Activated naive CD8-positive, alpha-beta T cell treated with anti-CD3 and anti-CD28 coated beads for 36 hours (primary cell): ENCODE results near the gene NR6A1. TPM values are rescaled to one million over a fixed set of nuclear protein-coding genes. Genes with fewer than 3 reads are reported as not detected.

Experiments
- DNase-seq: peaks from one replicate; pipeline ENCODE4 v3.0.0; 2021
- H3K27ac Mint-ChIP-seq: one replicate; pipeline ENCODE4 v1.8.0; 2022; ENCODE audit warnings: mild to moderate bottlenecking, moderate library complexity, mixed read lengths
- H3K27me3 Mint-ChIP-seq: one replicate; pipeline ENCODE4 v1.8.0; 2022; ENCODE audit warnings: mild to moderate bottlenecking, mixed read lengths
- H3K36me3 Mint-ChIP-seq: one replicate; pipeline ENCODE4 v1.8.0; 2021; ENCODE audit warnings: mild to moderate bottlenecking, mixed read lengths
- H3K4me1 Mint-ChIP-seq: one replicate; pipeline ENCODE4 v1.8.0; 2021; ENCODE audit warnings: mixed read lengths
- H3K4me3 Mint-ChIP-seq: one replicate; pipeline ENCODE4 v1.8.0; 2022; ENCODE audit warnings: mild to moderate bottlenecking, moderate library complexity, mixed read lengths
- H3K9me3 Mint-ChIP-seq: one replicate; pipeline ENCODE4 v1.8.0; 2022; ENCODE audit warnings: mixed read lengths
- total RNA-seq, 2 experiments: library from RNA; stranded (reverse); gene quantifications; one replicate each; pipeline ENCODE4 v1.2.3, GENCODE V29; 2021

The NR6A1 gene
- total RNA-seq, 2 experiments from 2014 or later = 1.2 to 1.3 TPM

- H3K4me1 Mint-ChIP-seq = peaks cover 35% of the 10 kb centered on the region
These were observed 275.0 kb downstream of the NR6A1 start for GRCh38 chr9:124496075-124496449.

GRCh38 chr9:124495126-124496074 lies 275.7 kb downstream of the NR6A1 start:
- no peak overlapping the region for H3K4me3 Mint-ChIP-seq
- H3K9me3 Mint-ChIP-seq = no peaks in the 10 kb centered on the region
- DNase-seq = no peak
- no peaks in the 10 kb centered on the region for H3K36me3 Mint-ChIP-seq
- peaks cover 29% of the 10 kb centered on the region for H3K4me1 Mint-ChIP-seq
- no peaks in the 10 kb centered on the region for H3K27me3 Mint-ChIP-seq
- H3K27ac Mint-ChIP-seq = peak overlapping the region; percentile 42

More at GRCh38 chr9:124496075-124496449, 275.0 kb downstream of the NR6A1 start:
- Mint-ChIP-seq H3K4me3 (no peak overlapping the region), H3K9me3 (no peaks in the 10 kb centered on the region), H3K27me3 (no peaks in the 10 kb centered on the region), H3K36me3 (no peaks in the 10 kb centered on the region), H3K27ac (peak overlapping the region; percentile 42)
- no peak for DNase-seq

GRCh38 chr9:124493794-124494479 lies 277.2 kb downstream of the NR6A1 start:
- Mint-ChIP-seq H3K4me3 (no peak overlapping the region), H3K9me3 (no peaks in the 10 kb centered on the region), H3K27ac (no peak overlapping the region), H3K36me3 (no peaks in the 10 kb centered on the region), H3K27me3 (no peaks in the 10 kb centered on the region), H3K4me1 (peaks cover 23% of the 10 kb centered on the region)
- DNase-seq = no peak

GRCh38 chr9:124493218-124493617 lies 277.9 kb downstream of the NR6A1 start:
- DNase-seq = no peak
- H3K27ac Mint-ChIP-seq = no peak overlapping the region
- H3K36me3 Mint-ChIP-seq = no peaks in the 10 kb centered on the region
- no peak overlapping the region for H3K4me3 Mint-ChIP-seq
- H3K4me1 Mint-ChIP-seq = peaks cover 22% of the 10 kb centered on the region
- H3K9me3 Mint-ChIP-seq = no peaks in the 10 kb centered on the region
- H3K27me3 Mint-ChIP-seq = no peaks in the 10 kb centered on the region

- H3K27ac Mint-ChIP-seq = no peak overlapping the region
- H3K9me3 Mint-ChIP-seq = no peaks in the 10 kb centered on the region
- H3K27me3 Mint-ChIP-seq = no peaks in the 10 kb centered on the region
- peaks cover 20% of the 10 kb centered on the region for H3K4me1 Mint-ChIP-seq
- H3K36me3 Mint-ChIP-seq = no peaks in the 10 kb centered on the region
- DNase-seq = no peak
- no peak overlapping the region for H3K4me3 Mint-ChIP-seq
These were observed 278.3 kb downstream of the NR6A1 start for GRCh38 chr9:124492818-124493217.

GRCh38 chr9:124491049-124491975 lies 279.8 kb downstream of the NR6A1 start:
- no peak for DNase-seq
- H3K27me3 Mint-ChIP-seq = no peaks in the 10 kb centered on the region
- no peaks in the 10 kb centered on the region for H3K36me3 Mint-ChIP-seq
- peaks cover 18% of the 10 kb centered on the region for H3K4me1 Mint-ChIP-seq
- no peak overlapping the region for H3K27ac Mint-ChIP-seq
- H3K9me3 Mint-ChIP-seq = no peaks in the 10 kb centered on the region
- no peak overlapping the region for H3K4me3 Mint-ChIP-seq

- Mint-ChIP-seq H3K4me1 (peaks cover 8% of the 10 kb centered on the region), H3K36me3 (no peaks in the 10 kb centered on the region), H3K9me3 (no peaks in the 10 kb centered on the region), H3K27me3 (no peaks in the 10 kb centered on the region), H3K27ac (no peak overlapping the region), H3K4me3 (no peak overlapping the region)
- no peak for DNase-seq
These were observed 281.1 kb downstream of the NR6A1 start for GRCh38 chr9:124490004-124490403.

- H3K36me3 Mint-ChIP-seq = no peaks in the 10 kb centered on the region
- no peaks in the 10 kb centered on the region for H3K9me3 Mint-ChIP-seq
- no peak for DNase-seq
- H3K4me3 Mint-ChIP-seq = no peak overlapping the region
- no peaks in the 10 kb centered on the region for H3K27me3 Mint-ChIP-seq
- peaks cover 4% of the 10 kb centered on the region for H3K4me1 Mint-ChIP-seq
- no peak overlapping the region for H3K27ac Mint-ChIP-seq
These were observed 281.9 kb downstream of the NR6A1 start for GRCh38 chr9:124489222-124489621.

- no peak for DNase-seq
- Mint-ChIP-seq H3K27me3 (no peaks in the 10 kb centered on the region), H3K4me3 (no peak overlapping the region), H3K27ac (no peak overlapping the region), H3K36me3 (no peaks in the 10 kb centered on the region), H3K9me3 (no peaks in the 10 kb centered on the region), H3K4me1 (no peaks in the 10 kb centered on the region)
These were observed 282.4 kb downstream of the NR6A1 start for GRCh38 chr9:124488641-124489210.

GRCh38 chr9:124487260-124488182 lies 283.6 kb downstream of the NR6A1 start:
- no peak overlapping the region for H3K4me3 Mint-ChIP-seq
- no peaks in the 10 kb centered on the region for H3K9me3 Mint-ChIP-seq
- no peaks in the 10 kb centered on the region for H3K27me3 Mint-ChIP-seq
- no peak overlapping the region for H3K27ac Mint-ChIP-seq
- H3K4me1 Mint-ChIP-seq = no peaks in the 10 kb centered on the region
- no peaks in the 10 kb centered on the region for H3K36me3 Mint-ChIP-seq
- DNase-seq = no peak

- Mint-ChIP-seq H3K36me3 (no peaks in the 10 kb centered on the region), H3K4me3 (no peak overlapping the region), H3K27me3 (no peaks in the 10 kb centered on the region), H3K9me3 (no peaks in the 10 kb centered on the region), H3K4me1 (no peaks in the 10 kb centered on the region), H3K27ac (no peak overlapping the region)
- DNase-seq = no peak
These were observed 284.3 kb downstream of the NR6A1 start for GRCh38 chr9:124486778-124487259.

GRCh38 chr9:124485936-124486335 lies 285.2 kb downstream of the NR6A1 start:
- H3K4me1 Mint-ChIP-seq = no peaks in the 10 kb centered on the region
- no peaks in the 10 kb centered on the region for H3K27me3 Mint-ChIP-seq
- H3K27ac Mint-ChIP-seq = no peak overlapping the region
- no peak overlapping the region for H3K4me3 Mint-ChIP-seq
- no peaks in the 10 kb centered on the region for H3K9me3 Mint-ChIP-seq
- H3K36me3 Mint-ChIP-seq = no peaks in the 10 kb centered on the region
- DNase-seq = no peak

GRCh38 chr9:124485201-124485600 lies 285.9 kb downstream of the NR6A1 start:
- Mint-ChIP-seq H3K27me3 (no peaks in the 10 kb centered on the region), H3K9me3 (no peaks in the 10 kb centered on the region), H3K4me3 (no peak overlapping the region), H3K4me1 (no peaks in the 10 kb centered on the region), H3K36me3 (no peaks in the 10 kb centered on the region), H3K27ac (no peak overlapping the region)
- no peak for DNase-seq
